ENCODE results near the gene TAF1B.

DNA sequence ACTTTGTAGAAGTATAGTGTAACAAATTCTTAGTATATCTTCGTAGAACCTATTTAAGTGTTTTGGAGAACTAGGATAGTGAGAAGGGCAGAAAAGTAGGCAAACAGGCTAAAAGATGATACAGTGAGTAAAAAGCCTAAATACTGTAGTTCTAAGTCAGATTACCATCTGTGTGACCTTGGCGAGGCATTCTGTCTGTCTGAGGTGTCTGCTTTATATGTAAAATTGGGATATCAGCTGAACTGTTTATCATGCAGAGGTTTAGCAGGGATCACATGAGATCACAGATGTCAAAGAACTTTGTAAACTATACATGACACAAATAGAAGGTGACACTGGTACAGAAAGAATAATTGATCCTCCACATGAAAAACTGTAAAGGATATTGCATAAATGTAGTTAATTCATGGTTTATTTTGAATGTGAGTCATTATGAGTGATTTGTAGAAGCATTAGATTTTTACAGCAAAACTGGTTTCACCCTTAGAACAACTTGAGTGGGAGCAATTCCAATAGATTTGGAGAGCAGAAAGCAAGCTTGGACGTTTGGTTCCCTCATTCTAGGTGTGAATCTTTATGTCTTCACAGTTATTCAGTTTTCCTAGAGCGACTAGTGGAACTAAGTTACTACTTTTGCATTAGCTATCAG is 41.9 kb downstream of the TAF1B start:
- TF ChIP-seq, protein P1, sequence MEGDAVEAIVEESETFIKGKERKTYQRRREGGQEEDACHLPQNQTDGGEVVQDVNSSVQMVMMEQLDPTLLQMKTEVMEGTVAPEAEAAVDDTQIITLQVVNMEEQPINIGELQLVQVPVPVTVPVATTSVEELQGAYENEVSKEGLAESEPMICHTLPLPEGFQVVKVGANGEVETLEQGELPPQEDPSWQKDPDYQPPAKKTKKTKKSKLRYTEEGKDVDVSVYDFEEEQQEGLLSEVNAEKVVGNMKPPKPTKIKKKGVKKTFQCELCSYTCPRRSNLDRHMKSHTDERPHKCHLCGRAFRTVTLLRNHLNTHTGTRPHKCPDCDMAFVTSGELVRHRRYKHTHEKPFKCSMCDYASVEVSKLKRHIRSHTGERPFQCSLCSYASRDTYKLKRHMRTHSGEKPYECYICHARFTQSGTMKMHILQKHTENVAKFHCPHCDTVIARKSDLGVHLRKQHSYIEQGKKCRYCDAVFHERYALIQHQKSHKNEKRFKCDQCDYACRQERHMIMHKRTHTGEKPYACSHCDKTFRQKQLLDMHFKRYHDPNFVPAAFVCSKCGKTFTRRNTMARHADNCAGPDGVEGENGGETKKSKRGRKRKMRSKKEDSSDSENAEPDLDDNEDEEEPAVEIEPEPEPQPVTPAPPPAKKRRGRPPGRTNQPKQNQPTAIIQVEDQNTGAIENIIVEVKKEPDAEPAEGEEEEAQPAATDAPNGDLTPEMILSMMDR (IDR thresholded peaks at IDR 0.05) = no peak
- TF ChIP-seq POLR2A (IDR thresholded peaks at IDR 0.05) = no peak
- no peak for TF ChIP-seq POLR2AphosphoS5 (IDR thresholded peaks at IDR 0.05)

All from breast epithelium (tissue), 3 donors.